GM19240 (cell line): ENCODE data around the gene FBXO47.

Experiments used
- DNase-seq: peaks from one replicate; pipeline ENCODE4 v3.0.0; 2011; ENCODE audit warnings: low spot score; ENCODE audit not compliant: insufficient read length

Gene FBXO47

DNA sequence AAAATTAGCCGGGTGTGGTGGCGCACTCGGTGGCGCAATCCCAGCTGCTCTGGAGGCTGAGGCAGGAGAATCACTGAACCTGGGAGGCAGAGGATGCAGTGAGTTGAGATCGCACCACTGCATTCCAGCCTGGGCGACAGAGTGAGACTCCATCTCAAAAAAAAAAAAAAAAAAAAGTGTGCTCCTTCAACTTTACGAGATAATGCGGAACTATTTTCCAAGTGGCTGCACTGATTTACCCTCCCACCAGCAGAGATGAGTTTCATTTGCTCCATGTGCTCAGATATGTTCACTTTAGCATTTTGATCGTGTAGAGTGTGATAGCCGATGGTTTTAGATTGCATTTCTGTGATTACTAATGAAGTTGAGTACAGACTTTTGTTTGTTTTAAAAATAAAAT is 61.8 kb downstream of the FBXO47 start:
- no peak for DNase-seq

DNA sequence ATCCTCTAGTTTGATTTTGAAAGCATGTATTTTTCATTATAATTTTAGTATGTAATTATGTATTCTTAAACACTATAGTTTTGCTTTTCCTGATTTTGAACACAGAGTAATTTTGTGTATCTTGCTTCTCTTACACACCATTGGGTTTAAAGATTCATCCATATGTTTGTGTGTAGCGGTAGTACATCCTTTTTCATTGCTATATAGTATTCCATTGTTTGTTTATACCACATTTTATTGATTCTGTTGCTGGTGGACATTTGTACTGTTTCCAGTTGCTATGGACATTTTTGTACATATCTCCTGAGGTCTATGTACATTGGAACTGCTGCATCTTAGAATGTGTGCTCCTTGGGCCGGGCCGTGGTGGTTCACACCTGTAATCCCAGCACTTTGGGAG is 62.3 kb downstream of the FBXO47 start:
- DNase-seq = no peak

- DNase-seq = no peak
These were observed 63.8 kb downstream of the FBXO47 start for GRCh38 chr17:38903404-38903803.

DNA sequence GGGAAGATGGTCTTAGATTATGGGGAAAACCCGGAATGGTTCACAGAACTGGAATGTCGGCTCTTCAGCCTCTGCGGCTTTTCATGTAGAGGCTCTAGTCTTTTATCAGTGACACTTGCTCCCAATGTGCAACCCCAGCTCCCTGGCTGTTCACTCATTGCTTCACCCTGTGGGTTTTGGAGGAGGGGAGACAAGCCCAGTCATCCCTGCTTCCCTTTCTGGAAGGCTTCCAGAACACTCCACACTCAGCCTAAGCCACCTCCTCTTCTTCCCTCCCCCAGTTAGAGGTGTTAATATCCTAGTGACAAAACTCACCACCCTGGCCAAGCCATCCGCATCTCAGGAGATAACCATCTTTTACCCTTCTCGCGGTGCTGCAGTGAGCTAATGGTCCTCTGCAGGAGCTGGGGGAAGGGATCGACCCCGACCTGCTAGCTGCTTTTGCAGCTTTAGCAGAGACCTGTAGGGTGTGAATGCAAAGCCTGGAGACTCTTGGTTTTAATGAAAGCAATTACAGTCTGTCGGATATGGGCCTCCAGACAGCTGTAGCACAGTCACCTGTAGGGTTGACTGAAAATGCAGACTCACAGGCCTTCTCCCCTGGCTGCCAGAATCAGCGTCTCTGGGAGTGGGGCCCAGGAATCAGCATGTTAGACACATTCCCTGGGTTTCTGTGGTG is 66.1 kb downstream of the FBXO47 start:
- no peak for DNase-seq

DNA sequence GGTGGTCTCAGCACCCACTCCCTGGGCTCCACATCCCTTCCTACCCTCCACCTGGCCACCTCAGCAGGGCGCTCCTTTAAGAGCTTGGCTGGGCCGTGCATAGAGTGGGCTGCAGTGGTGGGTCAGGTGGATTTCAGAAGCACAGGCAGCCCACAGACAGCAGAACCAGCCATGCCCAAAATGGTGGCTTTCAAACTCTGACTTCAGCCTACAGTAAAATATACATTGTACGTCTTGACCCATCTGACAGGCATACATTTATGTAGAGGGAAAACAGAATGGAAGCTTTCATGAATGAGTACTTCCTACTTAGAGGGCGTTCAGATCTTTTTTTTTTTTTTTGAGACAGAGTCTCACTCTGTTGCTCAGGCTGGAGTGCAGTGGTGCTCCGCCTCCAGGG is 67.8 kb downstream of the FBXO47 start:
- DNase-seq = no peak

DNA sequence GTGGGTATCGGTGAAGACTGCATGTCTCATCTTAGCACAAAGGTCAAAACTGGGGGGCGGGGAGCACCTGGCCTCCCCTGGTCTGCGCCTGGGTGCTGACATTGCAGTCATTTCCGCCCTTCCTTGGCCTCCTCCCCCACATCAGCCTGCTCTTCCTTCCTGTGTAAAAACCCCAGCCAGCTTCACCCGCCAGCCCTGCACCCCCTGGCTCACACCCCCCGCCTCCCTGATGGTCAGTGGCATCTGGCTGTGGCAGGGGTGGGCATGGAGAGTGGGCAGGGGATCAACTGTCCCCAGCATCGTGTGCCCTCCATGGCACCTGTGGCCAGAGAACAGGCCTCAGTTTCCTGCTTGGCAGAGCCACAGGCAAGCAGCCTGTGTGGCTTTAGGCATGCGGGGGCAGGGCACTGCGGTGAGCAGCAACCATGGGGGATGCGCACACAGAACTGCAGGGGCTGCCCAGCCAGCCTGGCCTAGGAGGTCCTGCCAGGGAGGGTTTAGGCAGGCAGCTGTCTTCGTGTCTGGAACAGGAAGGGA is 68.3 kb downstream of the FBXO47 start:
- DNase-seq = peak; percentile 96

- no peak for DNase-seq
These were observed 68.9 kb downstream of the FBXO47 start for GRCh38 chr17:38898291-38898679.

GRCh38 chr17:38897671-38898290 is 69.4 kb downstream of the FBXO47 start:
- no peak for DNase-seq

- no peak for DNase-seq
These were observed 70.0 kb downstream of the FBXO47 start for GRCh38 chr17:38897176-38897575.

DNA sequence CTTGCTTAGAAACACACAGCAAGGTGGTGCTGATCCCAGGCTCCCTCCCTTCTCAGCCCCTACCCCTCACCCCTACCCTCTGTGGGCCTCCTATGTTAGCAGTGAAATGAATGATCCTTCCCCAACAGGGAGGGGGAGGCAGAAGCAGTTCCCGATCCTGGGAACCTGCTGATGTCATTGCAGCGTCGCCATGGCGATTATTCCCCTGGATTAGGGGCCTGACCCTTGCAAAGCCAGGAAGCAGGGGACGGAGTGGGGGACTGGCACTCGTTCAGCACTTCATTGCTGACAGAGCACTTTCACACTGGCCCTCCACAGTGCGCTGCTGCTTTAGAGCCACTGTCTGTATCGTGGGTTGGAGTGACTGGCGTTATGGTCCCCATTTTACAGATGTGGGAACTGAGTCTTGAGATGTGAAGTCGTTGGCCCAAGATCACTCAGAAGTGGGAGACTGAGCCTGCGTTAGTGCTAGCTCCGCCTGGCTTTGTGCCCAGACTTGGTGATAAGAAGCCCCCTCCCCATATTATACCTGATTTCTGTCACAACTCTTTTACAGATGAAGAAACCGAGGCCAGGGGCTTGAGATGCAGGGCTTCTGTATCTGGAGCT is 70.8 kb downstream of the FBXO47 start:
- no peak for DNase-seq

GRCh38 chr17:38894276-38894675 is 72.9 kb downstream of the FBXO47 start:
- no peak for DNase-seq

- no peak for DNase-seq
These were observed 73.6 kb downstream of the FBXO47 start for GRCh38 chr17:38893607-38894006.

GRCh38 chr17:38893113-38893512 is 74.1 kb downstream of the FBXO47 start:
- DNase-seq = no peak

DNA sequence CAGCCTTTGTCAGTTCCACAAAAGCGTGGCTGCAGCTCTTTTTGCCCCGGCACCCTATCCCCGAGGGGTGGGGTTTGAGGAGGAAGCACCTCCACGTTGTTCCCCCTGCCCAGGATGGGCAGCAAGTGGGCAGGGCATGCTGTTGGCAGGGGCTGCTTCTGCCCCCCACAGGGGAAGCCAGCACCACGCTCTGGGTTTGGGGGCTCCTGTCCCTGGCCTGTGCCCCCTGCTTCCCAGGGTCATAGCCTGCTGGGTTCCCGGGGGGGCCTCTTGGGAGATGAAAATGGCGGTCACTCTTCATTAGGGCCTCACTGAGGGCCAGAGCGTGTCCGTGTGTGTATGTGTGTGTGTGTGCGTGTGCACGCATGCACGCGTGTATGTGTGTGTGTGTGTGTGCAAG is 74.6 kb downstream of the FBXO47 start:
- no peak for DNase-seq

DNA sequence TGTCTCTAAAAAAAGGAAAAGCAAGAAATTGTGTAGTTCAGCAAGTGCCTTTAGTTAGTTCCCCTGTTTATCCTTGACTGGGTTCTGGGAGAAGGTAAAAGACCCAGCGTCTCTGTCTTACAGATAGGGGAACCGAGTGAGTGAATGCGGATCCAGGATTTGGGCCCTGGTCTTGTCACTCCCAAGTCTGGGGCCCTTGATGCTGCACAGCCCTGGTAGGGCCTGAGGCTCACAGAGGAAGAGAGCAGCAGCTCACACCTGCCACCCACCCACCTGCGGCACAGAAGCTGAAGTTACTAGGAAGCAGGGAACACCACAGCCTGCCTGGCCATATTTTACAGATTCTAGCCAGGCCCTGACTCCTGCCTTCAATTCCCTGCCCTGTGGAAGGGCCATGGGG is 75.1 kb downstream of the FBXO47 start:
- DNase-seq = no peak

- DNase-seq = no peak
These were observed 75.8 kb downstream of the FBXO47 start for GRCh38 chr17:38891441-38891840.

DNA sequence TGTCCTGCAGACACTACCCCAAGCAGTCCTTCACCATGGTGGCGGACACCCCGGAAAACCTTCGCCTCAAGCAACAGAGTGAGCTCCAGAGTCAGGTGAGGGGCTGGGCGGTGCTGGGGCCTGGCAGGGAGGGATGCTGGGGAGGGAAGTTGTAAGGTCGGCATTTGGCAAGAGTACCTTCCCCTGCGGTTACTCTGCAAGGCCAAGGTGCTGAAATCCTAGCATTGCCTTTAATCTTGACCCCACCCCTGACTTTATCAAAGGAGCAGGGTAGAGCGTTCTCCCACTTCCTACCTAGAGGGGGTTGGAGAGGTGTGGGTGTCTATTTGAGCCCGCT is 76.8 kb downstream of the FBXO47 start:
- no peak for DNase-seq

DNA sequence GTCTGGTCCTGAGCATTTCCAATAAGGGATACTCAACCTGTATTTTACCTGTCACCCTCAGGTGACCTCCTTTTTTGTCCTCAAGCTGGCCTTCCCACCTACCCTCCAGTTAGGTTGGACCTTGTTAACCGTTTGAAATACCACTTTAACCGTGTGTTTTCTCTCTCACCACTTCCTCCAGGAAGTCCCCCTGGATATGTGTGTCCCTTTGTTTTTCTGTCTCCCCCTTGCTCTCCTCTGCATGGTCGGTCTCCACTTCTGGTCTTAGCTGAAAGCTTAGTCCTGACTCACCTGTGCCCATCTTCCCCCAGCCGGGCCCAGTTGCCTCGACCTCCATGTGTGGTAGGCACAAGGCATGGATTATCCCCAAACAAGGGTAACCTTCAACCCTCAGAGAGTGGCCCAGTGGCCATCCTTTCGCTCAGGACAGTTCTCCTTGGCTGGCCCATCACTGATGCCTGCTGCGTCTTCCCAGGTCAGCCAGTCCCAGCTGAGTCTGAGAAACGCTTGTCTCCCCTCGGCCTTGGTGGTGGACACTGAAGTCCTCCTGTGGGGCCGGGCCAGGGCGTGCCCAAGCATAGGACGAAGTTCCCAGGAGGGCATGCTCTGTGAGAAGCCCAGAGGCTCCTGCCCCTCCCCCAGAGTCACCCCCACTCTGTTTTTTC is 77.3 kb downstream of the FBXO47 start:
- no peak for DNase-seq

GRCh38 chr17:38888842-38889241 is 78.4 kb downstream of the FBXO47 start:
- DNase-seq = no peak

GRCh38 chr17:38886643-38887010 is 80.6 kb downstream of the FBXO47 start:
- no peak for DNase-seq
